Measurements from ENCODE around the gene SPP1.
"Not testable (repeated sequence)": the region's sequence is repeated elsewhere in the genome, so short reads cannot be mapped to it uniquely, and the experiment has no call there.

SPP1 gene

DNA sequence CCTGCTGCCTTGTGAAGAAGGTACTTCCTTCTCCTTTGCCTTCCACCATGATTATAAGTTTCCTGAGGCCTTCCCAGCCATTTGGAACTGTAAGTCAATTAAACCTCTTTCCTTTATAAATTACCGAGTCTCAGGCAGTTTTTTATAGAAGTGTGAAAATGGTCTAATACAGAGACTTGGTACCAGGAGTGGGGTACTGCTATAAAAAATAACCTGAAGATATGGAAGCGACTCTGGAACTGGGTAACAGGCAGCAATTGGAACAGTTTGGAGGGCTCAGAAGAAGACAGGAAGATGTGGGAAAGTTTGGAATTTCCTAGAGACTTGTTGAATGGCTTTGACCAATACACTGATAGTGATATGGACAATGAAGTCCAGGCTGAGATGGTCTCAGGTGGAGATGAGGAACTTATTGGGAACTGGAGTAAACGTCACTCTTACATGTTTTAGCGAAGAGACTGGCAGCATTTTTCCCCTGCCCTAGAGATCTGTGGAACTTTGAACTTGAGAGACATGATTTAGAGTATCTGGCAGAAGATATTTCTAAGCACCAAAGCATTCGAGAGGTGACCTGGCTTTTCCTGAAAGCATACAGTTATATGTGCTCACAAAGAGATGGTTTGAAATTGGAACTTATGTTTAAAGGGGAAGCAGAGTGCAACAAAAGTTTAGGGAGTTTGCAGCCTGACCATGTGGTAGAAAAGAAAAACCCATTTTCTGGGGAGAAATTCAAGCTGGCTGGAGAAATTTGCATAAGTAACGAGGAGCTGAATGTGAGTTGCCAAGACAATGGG lies 50.6 kb downstream of the SPP1 start:
- not testable (repeated sequence) for DNase-seq (ENCODE audit: low read depth in 2 of 2)

DNA sequence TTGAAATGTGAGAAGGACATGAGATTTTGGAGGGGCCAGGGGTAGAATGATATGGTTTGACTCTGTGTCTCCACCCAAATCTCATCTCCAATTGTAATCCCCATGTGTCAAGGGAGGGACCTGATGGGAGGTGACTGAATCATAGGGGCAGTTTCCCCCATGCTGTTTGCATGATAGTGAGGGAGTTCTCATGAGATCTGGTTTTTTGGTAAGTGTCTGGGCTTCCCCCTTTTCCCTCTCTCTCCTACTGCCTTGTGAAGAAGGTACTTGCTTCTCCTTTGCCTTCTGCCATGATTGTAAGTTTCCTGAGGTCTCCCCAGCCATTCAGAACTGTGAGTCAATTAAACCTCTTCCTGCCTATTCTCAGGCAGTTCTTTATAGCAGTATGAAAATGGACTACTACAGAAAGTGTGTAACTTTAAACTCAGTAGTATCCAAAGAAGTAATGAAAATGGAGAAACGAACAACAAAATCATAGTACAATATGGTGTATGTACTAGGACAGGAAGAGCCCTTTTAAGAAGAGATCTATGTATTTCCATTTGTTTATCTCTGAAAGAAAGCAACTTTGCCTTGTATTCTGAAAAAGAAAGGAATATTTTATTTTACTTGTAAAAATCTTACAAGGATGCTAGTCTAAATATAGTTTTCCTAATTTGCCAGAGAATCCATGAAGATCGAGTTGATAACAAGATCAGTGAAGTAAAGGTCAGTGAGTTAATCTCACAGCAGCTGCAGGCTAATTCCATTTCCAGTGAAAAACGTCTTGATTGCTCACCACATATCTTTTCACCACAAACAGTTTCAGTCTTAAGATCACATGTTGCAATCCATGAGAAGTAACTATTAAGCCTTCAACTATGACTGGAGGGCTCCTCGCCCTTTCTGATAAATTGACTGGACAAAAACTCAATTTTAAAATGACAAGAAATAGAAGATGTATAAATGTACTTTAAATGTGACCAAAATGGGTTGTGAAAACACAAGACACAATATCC lies 52.4 kb downstream of the SPP1 start:
- DNase-seq (ENCODE audit: low read depth in 2 of 2), result no peak

DNA sequence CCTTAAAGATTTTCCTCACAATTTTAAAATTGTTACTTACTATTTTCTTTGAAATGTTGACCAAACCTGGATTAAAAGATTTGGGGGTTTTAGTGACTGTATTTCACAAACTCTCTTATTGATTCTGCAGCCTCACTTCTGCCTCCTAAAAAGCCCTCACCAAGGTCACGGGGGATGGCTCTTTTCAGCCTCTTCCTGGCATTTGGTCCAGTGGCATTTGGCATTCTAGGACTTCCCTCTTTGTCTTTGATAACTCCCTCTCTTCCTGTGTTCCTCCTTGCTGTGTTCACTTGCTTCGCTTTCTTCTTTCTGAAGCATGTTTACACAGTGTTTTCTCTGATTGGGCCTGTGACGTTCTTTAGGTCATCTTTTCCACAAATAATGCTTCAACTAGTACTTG lies 53.4 kb downstream of the SPP1 start:
- DNase-seq (ENCODE audit: low read depth in 2 of 2), result no peak

DNA sequence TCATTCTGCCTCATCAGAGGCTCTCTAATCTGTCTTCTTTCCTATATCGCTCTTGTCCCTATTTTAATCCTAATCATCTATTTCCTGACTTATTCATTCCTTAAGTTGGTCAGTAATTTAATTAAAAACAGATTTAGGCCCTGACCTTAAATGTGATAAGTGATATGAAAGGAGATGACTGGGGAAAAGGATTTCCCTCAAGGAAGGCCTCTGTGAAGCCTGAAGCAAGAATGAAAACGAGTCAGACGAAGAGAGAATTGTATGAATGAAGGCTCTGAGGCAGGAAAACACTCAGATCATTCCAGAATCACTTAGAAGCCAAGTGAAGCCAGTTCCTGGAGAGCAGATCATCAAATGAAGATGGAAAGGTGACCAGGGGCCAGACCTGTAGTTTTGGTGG lies 54.0 kb downstream of the SPP1 start:
- DNase-seq (ENCODE audit: low read depth in 2 of 2), result no peak

DNA sequence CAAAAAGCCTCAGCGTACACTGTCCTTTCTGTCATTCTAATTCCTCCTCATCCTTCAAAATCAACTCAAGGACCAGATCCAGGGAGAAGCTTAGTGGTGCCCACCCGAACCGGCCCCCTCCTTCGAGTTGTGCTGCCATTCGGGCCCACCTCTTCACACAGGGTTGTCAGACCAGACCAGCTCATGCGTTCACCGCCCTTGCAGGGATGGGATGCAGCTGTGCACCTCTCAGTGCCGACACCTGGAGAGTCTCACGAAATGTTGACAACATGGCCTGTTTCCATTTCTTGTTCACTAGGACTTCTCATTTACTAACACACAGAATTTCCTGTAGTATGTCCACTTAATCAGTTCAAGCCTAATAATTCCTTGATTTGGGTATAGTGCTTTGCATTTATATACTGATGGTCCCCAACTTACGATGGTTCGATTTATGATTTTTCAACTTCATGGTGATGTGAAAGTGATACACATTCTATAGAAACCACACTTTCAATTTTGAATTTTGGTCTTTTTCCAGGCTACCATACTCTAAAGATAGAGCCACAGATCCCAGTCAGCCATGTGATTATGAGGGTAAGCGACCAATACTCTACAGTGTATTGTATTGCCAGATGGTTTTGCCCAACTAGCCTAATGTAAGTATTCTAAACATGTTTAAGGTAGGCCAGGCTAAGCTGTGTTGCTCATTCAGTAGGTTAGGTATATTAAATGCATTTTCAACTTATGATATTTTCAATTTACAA lies 55.2 kb downstream of the SPP1 start:
- DNase-seq (ENCODE audit: low read depth in 2 of 2), result no peak

All from activated CD8-positive, alpha-beta memory T cell treated with anti-CD3 and anti-CD28 coated beads for 4 hours (primary cell).